Measurements from ENCODE around the gene GPR155. TPM values are rescaled to one million over a fixed set of nuclear protein-coding genes. Genes with fewer than 3 reads are reported as not detected.

Gene GPR155
- polyA plus RNA-seq, 1 donor (not counting 4 experiments of a cell fraction or from before 2014, with no cell fraction given): 15.7 TPM

- dilution Hi-C loops (cut with MboI; ENCODE audit: extremely low pct_ligation_motif_present, low sequenced_read_pairs): no loop called here
- Histone ChIP-seq H3K4me3 (ENCODE audit: control insufficient read depth in 2 of 3, extremely low read depth in 1 of 3, insufficient read depth in 2 of 3, low read depth in 1 of 3, low read length in 3 of 3) (no peak overlapping the region), H3K79me2 (ENCODE audit: control insufficient read depth, insufficient read depth, low read length) (no peaks in the 10 kb centered on the region), H3K27me3 (ENCODE audit: control insufficient read depth, extremely low read depth, insufficient read depth, low read length) (no peaks in the 10 kb centered on the region), H3K27ac (ENCODE audit: control insufficient read depth, insufficient read depth, low read length) (no peak overlapping the region), H3K36me3 (ENCODE audit: control insufficient read depth in 2 of 2, extremely low read depth in 1 of 2, insufficient read depth in 2 of 2, low read length in 2 of 2) (no peaks in the 10 kb centered on the region), H3K9ac (ENCODE audit: control insufficient read depth, extremely low read depth, insufficient read depth, low read length) (no peak overlapping the region), H3K4me1 (ENCODE audit: control insufficient read depth, extremely low read depth, insufficient read depth, low read length) (no peaks in the 10 kb centered on the region), H3K4me2 (ENCODE audit: control insufficient read depth, extremely low read depth, insufficient read depth, low read depth, low read length) (no peak overlapping the region), H3K9me1 (ENCODE audit: control insufficient read depth, extremely low read depth, insufficient read depth, low read length) (no peaks in the 10 kb centered on the region), H2AFZ (ENCODE audit: control insufficient read depth, low read length) (no peak overlapping the region), H4K20me1 (ENCODE audit: control insufficient read depth, extremely low read depth, insufficient read depth, low read length) (no peaks in the 10 kb centered on the region), H3K9me3 (ENCODE audit: control insufficient read depth, low read depth, low read length) (no peaks in the 10 kb centered on the region)
- TF ChIP-seq EZH2 (IDR thresholded peaks at IDR 0.05; ENCODE audit: low read length) (no peak), CTCF (optimal IDR thresholded peaks at IDR 0.05 in 1 of 3, IDR thresholded peaks at IDR 0.05 in 1 of 3, conservative IDR thresholded peaks at IDR 0.05 in 1 of 3; ENCODE audit: extremely low read depth in 1 of 3, insufficient read depth in 2 of 3, low read length in 3 of 3) (no peak)
- no peak for FAIRE-seq
- DNase-seq (ENCODE audit: low read depth, low spot score): no peak
Observed at GRCh38 chr2:174492963-174493431, 6.2 kb upstream of the GPR155 start.

GRCh38 chr2:174491947-174492346, 5.1 kb upstream of the GPR155 start:
- Histone ChIP-seq H3K27ac (ENCODE audit: control insufficient read depth, insufficient read depth, low read length) (no peak overlapping the region), H3K4me1 (ENCODE audit: control insufficient read depth, extremely low read depth, insufficient read depth, low read length) (no peaks in the 10 kb centered on the region), H3K79me2 (ENCODE audit: control insufficient read depth, insufficient read depth, low read length) (no peaks in the 10 kb centered on the region), H3K9me1 (ENCODE audit: control insufficient read depth, extremely low read depth, insufficient read depth, low read length) (no peaks in the 10 kb centered on the region), H3K9ac (ENCODE audit: control insufficient read depth, extremely low read depth, insufficient read depth, low read length) (no peak overlapping the region), H3K27me3 (ENCODE audit: control insufficient read depth, extremely low read depth, insufficient read depth, low read length) (no peaks in the 10 kb centered on the region), H2AFZ (ENCODE audit: control insufficient read depth, low read length) (no peak overlapping the region), H3K4me3 (ENCODE audit: control insufficient read depth in 2 of 3, extremely low read depth in 1 of 3, insufficient read depth in 2 of 3, low read depth in 1 of 3, low read length in 3 of 3) (no peak overlapping the region), H3K9me3 (ENCODE audit: control insufficient read depth, low read depth, low read length) (no peaks in the 10 kb centered on the region), H4K20me1 (ENCODE audit: control insufficient read depth, extremely low read depth, insufficient read depth, low read length) (no peaks in the 10 kb centered on the region), H3K4me2 (ENCODE audit: control insufficient read depth, extremely low read depth, insufficient read depth, low read depth, low read length) (no peak overlapping the region), H3K36me3 (ENCODE audit: control insufficient read depth in 2 of 2, extremely low read depth in 1 of 2, insufficient read depth in 2 of 2, low read length in 2 of 2) (no peaks in the 10 kb centered on the region)
- DNase-seq (ENCODE audit: low read depth, low spot score) (no peak), FAIRE-seq (no peak)
- TF ChIP-seq CTCF (optimal IDR thresholded peaks at IDR 0.05 in 1 of 3, IDR thresholded peaks at IDR 0.05 in 1 of 3, conservative IDR thresholded peaks at IDR 0.05 in 1 of 3; ENCODE audit: extremely low read depth in 1 of 3, insufficient read depth in 2 of 3, low read length in 3 of 3) (no peak), EZH2 (IDR thresholded peaks at IDR 0.05; ENCODE audit: low read length) (no peak)
- dilution Hi-C loops (cut with MboI; ENCODE audit: extremely low pct_ligation_motif_present, low sequenced_read_pairs): no loop called here

Data from keratinocyte (primary cell).